ENCODE data around the gene KCNJ15.

The KCNJ15 gene

DNA sequence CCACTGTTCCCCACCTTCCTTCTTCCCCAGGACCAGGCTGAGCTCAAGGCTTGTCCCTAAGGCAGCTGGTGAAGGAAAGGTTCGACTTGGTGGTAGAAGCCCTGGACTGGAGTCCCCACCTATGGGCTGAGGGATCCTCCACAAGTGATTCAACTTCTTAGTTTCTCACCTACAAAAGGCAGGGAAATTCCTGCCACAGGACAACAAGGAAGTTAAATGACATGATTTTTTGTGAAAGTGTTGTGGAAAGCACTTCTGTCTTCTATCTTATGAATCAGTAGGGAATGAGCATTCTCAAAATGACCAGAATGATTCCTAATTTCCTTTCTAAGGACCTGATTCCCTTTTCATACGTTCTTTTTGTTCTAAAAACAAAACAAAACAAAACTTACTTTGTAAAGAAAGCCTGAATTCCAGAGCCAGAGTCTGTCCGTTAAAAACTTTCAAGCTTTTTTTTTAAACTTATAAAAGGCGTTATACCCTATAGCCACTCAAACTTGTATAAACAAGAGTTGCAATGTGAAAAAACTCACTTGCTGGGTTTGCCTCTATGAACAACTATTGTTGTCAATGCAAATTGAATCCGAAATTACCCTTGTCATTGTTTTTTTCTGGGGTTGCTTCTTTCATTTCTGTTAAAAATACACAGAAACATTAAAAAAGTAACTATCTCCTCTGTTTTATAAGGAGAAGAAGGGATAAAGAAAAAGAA lies 12.2 kb downstream of the KCNJ15 start:
- DNase-seq (ENCODE audit: insufficient read length): no peak
- TF ChIP-seq POLR2A (IDR thresholded peaks at IDR 0.05; ENCODE audit: low read depth, low read length): no peak
- no peak for TF ChIP-seq POLR2AphosphoS5 (IDR thresholded peaks at IDR 0.05; ENCODE audit: low read depth, low read length)
- no peak for TF ChIP-seq TAF1 (IDR thresholded peaks at IDR 0.05; ENCODE audit: borderline replicate concordance, low read depth, low read length)
- FAIRE-seq: no peak

DNA sequence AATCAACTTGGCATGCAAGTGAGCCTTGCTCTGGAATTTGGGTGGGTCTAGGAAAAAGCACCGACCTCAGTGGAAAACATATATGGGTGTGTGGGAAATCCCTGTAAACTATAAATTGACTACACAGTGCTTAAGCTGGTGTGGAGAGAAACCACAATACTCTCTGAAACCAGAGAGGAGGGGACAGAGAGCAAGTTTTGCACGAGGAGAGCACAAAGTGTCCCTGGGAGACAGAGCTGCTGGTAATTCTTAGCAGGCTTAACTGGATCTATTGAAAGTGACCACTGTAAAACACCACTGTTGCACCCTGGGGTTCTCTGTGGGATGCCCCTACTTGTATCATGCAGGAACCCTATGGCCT lies 12.8 kb downstream of the KCNJ15 start:
- no peak for DNase-seq (ENCODE audit: insufficient read length)
- FAIRE-seq: peak; percentile 66
- TF ChIP-seq POLR2AphosphoS5 (IDR thresholded peaks at IDR 0.05; ENCODE audit: low read depth, low read length): no peak
- TF ChIP-seq POLR2A (IDR thresholded peaks at IDR 0.05; ENCODE audit: low read depth, low read length): no peak
- no peak for TF ChIP-seq TAF1 (IDR thresholded peaks at IDR 0.05; ENCODE audit: borderline replicate concordance, low read depth, low read length)

DNA sequence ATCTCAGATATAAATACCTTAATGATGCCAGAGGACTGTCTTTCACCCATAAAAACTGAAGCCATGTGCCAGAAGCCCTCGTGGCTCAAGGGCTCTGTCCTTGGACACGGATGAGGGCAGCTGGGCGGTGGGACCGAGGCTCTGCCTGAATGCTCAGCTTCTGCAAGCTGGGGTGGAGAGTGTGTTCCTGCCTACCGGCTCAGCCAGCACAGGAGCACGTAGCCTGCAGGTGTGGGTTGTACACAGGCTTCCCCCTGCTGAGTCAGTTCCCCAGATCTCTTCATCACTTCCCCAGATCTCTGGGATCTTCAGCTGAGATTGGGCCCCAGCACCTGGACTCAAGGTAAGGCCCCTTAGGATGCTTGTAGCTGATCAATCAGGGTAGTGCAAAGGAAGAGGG lies 15.4 kb downstream of the KCNJ15 start:
- DNase-seq (ENCODE audit: insufficient read length) (no peak), FAIRE-seq (no peak)
- TF ChIP-seq TAF1 (IDR thresholded peaks at IDR 0.05; ENCODE audit: borderline replicate concordance, low read depth, low read length): no peak
- no peak for TF ChIP-seq POLR2AphosphoS5 (IDR thresholded peaks at IDR 0.05; ENCODE audit: low read depth, low read length)
- TF ChIP-seq POLR2A (IDR thresholded peaks at IDR 0.05; ENCODE audit: low read depth, low read length): no peak

DNA sequence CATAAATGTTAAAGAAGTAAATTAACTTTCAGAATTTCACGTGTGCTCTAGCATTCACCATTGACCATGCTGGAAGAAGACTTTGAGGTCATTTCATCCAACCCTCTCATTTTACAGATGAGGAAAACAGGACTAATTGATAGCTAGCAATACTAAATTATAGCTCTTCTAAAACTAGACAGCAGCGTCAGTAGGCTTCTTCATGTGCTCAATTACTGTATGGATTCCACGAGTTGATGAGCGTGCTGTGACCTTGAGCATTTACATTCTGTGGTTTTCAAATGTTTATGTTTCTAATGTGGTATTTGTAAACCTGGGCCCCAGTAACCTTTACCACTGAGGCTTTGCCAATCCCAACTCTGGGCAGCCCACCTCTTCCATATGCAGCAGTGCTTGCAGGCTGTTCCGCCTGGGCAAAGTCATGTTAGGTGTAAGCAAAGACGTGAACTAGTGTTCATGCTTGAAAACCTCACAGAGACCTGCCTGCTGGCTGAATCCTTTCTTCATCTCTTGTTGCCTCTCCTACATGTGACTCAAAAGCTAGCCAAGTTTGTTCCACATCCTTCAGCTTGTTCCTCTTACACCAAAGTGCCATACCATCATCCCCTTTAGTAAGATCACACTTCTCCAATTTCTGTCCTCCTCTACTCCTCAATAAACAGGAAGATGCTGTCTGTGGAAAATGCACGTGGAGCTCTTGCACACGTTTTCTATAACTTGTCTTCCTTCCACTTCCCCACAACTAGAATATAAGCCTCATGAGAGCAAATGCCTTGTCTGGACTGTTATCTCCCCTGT lies 17.2 kb downstream of the KCNJ15 start:
- DNase-seq (ENCODE audit: insufficient read length) (no peak), FAIRE-seq (no peak)
- TF ChIP-seq POLR2A (IDR thresholded peaks at IDR 0.05; ENCODE audit: low read depth, low read length): no peak
- TF ChIP-seq TAF1 (IDR thresholded peaks at IDR 0.05; ENCODE audit: borderline replicate concordance, low read depth, low read length): no peak
- no peak for TF ChIP-seq POLR2AphosphoS5 (IDR thresholded peaks at IDR 0.05; ENCODE audit: low read depth, low read length)

DNA sequence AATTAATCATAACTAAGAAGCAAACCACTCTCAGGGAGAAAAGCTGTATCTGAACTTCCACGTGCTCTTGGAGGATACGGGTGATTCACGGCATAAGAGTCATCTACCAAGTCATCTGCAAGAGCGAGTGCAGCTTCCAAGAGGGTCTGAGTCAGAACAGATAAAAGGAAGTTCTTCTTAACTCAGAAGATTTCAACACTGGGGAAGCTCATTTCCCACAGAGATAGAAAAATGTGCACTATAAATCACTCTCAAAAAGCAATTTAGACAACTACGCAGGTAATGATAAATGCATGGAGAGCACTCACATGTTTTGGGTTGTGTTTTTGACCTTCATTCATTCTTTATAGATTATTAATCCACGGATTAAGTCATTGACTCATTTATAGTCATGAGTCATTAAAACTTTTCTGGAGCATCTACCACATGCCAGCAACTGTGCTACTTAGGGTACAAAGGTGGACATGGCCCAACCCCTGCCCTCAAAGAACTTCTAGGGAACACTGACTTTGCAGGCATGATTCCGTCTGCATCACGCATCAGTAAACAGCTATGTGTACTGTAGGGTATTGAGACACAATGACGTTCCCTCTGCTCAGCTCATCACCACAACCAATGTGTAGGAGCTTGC lies 20.8 kb downstream of the KCNJ15 start:
- no peak for TF ChIP-seq POLR2AphosphoS5 (IDR thresholded peaks at IDR 0.05; ENCODE audit: low read depth, low read length)
- no peak for TF ChIP-seq POLR2A (IDR thresholded peaks at IDR 0.05; ENCODE audit: low read depth, low read length)
- no peak for TF ChIP-seq TAF1 (IDR thresholded peaks at IDR 0.05; ENCODE audit: borderline replicate concordance, low read depth, low read length)
- FAIRE-seq (no peak), DNase-seq (ENCODE audit: insufficient read length) (no peak)

DNA sequence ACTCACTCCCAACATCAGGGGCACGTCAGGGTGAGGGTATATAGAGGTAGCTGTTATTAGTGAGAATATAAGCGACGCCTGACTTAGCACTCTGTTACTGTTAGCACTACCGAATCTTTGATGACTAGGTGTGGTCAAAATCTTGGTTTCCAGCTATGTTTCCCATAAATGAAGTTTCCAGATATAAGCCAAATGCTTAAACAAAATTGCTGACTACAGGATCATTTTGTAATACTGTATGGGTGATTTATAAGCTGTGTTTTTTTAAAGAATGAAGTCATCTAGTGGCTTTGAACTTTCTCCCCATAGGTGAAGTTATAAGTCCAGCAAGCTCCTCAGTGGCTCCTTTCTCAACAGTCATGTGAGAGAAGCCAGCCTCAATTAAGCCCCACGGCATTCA lies 23.7 kb downstream of the KCNJ15 start:
- FAIRE-seq (no peak), DNase-seq (ENCODE audit: insufficient read length) (no peak)
- no peak for TF ChIP-seq POLR2A (IDR thresholded peaks at IDR 0.05; ENCODE audit: low read depth, low read length)
- no peak for TF ChIP-seq POLR2AphosphoS5 (IDR thresholded peaks at IDR 0.05; ENCODE audit: low read depth, low read length)
- TF ChIP-seq TAF1 (IDR thresholded peaks at IDR 0.05; ENCODE audit: borderline replicate concordance, low read depth, low read length): no peak

DNA sequence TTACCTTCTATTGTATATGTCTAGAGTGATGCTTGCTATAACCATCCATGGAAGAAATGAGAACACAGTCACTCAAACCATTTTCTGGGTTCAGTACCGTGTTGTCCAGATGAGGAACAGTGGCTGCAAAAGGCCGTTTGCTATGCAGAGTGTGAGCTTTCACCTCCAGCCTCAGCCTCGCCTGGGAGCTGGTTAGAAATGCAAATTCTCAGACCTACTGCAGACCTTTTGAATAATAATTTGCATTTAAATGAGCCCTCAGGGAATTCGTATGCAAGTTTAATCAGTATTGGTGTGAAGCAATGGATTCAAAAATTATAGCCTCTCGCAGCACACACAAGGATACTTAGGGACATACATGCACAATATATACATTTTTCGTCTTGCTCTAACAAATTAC lies 24.1 kb downstream of the KCNJ15 start:
- FAIRE-seq (no peak), DNase-seq (ENCODE audit: insufficient read length) (no peak)
- no peak for TF ChIP-seq TAF1 (IDR thresholded peaks at IDR 0.05; ENCODE audit: borderline replicate concordance, low read depth, low read length)
- TF ChIP-seq POLR2A (IDR thresholded peaks at IDR 0.05; ENCODE audit: low read depth, low read length): no peak
- no peak for TF ChIP-seq POLR2AphosphoS5 (IDR thresholded peaks at IDR 0.05; ENCODE audit: low read depth, low read length)

DNA sequence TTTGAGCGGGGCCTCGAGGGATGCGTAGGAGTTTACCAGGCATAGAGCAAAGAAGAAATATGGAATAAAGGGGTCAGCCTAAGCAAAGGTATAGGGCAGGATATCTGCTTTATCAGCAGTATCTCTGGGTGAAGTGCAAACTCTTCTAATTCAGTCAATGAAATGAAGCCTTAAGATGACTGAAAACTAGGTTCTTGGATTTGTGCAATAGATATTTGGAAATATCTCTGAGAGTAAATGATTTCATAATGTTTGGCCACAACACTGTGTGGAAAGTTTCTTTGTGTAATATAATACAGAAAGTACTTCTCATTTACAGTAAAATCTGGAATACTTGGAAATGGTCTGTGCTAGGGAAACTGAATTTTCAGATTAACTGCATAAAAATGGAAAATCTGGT lies 26.1 kb downstream of the KCNJ15 start:
- DNase-seq (ENCODE audit: insufficient read length): no peak
- no peak for FAIRE-seq
- TF ChIP-seq TAF1 (IDR thresholded peaks at IDR 0.05; ENCODE audit: borderline replicate concordance, low read depth, low read length) (no peak), POLR2A (IDR thresholded peaks at IDR 0.05; ENCODE audit: low read depth, low read length) (no peak), POLR2AphosphoS5 (IDR thresholded peaks at IDR 0.05; ENCODE audit: low read depth, low read length) (no peak)

DNA sequence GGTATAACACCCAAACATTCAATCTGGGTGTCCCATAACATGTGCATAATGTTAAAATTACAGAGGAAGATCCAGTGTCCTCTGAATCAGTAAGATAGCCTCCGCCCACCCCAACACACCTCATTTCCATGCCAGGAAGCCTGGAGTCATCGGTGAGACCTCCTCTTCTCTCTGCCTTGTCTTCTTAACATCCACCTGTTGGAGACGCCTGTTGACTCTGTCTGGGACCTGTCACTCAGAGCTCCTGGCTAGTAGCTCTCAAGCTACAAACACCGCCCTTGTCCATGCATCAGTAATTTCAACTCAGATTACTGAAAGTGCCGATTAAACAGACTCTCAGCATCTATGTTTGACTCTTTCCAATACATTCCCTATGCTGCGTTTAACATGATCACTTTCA lies 27.4 kb downstream of the KCNJ15 start:
- FAIRE-seq (no peak), DNase-seq (ENCODE audit: insufficient read length) (no peak)

DNA sequence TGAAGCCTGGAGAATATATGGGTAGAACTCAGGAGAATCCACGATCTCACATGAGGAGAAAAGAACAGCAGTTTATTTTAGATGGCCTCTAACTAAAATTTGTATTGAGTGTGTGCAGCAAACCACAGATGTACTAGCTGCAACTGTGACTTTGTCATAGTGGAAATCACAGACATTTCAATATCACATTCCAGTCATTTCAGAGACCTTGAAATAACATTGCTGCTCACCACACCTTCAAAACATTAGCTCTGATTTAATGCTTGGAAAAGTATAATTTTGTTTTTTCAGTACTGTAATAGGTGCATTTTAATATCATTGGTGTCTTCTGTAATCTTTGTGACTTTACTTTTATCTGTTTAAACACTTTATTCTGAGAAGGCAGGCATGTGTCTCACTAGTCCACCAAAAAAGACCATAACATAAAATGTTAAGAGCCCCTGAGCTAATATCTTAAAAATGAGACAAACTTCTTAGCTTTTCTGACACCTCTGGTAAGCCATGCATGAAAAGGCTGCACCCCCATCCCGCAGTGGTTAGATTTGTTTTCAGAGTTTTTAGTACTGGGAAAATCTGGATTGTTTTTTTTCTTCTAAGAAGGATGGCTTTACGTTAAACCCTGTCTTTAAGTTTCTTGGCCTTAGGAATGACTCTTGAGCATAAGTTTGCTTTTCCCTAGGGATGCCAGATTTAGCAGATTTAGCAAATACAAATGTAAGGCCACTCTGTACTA lies 30.1 kb downstream of the KCNJ15 start:
- TF ChIP-seq POLR2AphosphoS5 (IDR thresholded peaks at IDR 0.05; ENCODE audit: low read depth, low read length) (no peak), TAF1 (IDR thresholded peaks at IDR 0.05; ENCODE audit: borderline replicate concordance, low read depth, low read length) (no peak), POLR2A (IDR thresholded peaks at IDR 0.05; ENCODE audit: low read depth, low read length) (no peak)
- FAIRE-seq (no peak), DNase-seq (ENCODE audit: insufficient read length) (no peak)

More for the DNA sequence above, 27.4 kb downstream of the KCNJ15 start:
- TF ChIP-seq POLR2AphosphoS5 (IDR thresholded peaks at IDR 0.05; ENCODE audit: low read depth, low read length) (no peak), POLR2A (IDR thresholded peaks at IDR 0.05; ENCODE audit: low read depth, low read length) (no peak), TAF1 (IDR thresholded peaks at IDR 0.05; ENCODE audit: borderline replicate concordance, low read depth, low read length) (no peak)

DNA sequence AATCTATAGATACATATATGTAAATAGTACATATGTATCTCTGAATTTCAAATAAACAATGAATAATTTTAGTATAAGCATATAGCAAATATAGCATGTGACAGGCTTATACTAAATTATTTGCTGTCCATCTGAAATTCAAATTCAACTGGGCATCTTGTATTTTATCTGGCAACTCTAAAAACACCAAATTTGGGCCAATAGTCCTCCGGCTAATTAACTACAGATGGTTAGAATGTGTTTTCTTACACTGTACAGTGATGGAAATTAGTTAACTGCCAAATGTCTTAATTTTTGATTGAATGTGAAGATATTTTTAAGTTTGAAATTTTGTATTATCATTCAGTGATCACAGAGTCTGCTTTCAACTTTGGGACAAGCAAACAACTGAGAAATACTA lies 30.7 kb downstream of the KCNJ15 start:
- no peak for DNase-seq (ENCODE audit: insufficient read length)
- no peak for TF ChIP-seq POLR2AphosphoS5 (IDR thresholded peaks at IDR 0.05; ENCODE audit: low read depth, low read length)
- TF ChIP-seq POLR2A (IDR thresholded peaks at IDR 0.05; ENCODE audit: low read depth, low read length): no peak
- no peak for FAIRE-seq
